Kidney epithelial cell (primary cell): ENCODE data around the gene TMEM89. TPM values are rescaled to one million over a fixed set of nuclear protein-coding genes. Genes with fewer than 3 reads are reported as not detected.

Source experiments
- DNase-seq: peaks from one replicate; pipeline ENCODE4 v3.0.0-alpha.2; 2010; ENCODE audit warnings: low read depth
- H3K27me3 ChIP-seq: 2 replicates; pipeline ENCODE4 v1.6.0; 2011; ENCODE audit warnings: low read length; ENCODE audit not compliant: control insufficient read depth, insufficient read depth
- H3K36me3 ChIP-seq: 2 replicates; pipeline ENCODE4 v1.5.1; 2011; ENCODE audit warnings: low read length; ENCODE audit not compliant: control insufficient read depth, insufficient read depth
- H3K4me3 ChIP-seq: 2 replicates; pipeline ENCODE4 v1.5.1; 2011; ENCODE audit warnings: low read depth, mild to moderate bottlenecking, control low read depth, low read length
- total RNA-seq: library from RNA; depleted of rRNA; stranded (reverse); fragments of >200 nt; gene quantifications from 2 replicates; pipeline ENCODE4 v1.2.3, GENCODE V29; 2015
- TF ChIP-seq, protein P1 (sequence below): IDR thresholded peaks from 2 replicates; pipeline ENCODE4 v1.5.1; 2011; ENCODE audit warnings: mild to moderate bottlenecking, moderate library complexity, low read length, control low read depth, inconsistent platforms; ENCODE audit not compliant: insufficient read depth, poor library complexity, severe bottlenecking

Gene TMEM89
- total RNA-seq, 1 donor from 2014 or later: not detected

DNA sequence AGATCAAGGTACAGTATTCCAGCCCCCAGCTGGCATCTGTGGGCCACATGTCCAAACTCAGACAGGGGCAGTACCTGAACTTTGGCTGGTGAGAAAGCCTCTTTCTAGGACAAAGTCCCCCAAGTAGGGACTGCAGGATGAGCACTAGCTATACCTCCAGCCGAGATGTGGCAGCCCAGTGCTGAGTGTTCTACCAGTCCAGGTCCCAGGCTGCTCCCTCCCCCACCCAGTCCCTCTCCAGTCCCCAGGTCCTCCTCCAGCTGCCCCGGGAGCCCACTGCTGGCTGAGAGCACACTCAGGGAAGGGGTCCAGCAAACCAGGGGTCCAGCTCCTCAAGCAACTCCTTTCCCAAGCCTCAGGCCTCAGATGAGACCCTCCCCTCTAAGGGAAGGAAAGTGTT is 12.2 kb upstream of the TMEM89 start:
- TF ChIP-seq, protein P1, sequence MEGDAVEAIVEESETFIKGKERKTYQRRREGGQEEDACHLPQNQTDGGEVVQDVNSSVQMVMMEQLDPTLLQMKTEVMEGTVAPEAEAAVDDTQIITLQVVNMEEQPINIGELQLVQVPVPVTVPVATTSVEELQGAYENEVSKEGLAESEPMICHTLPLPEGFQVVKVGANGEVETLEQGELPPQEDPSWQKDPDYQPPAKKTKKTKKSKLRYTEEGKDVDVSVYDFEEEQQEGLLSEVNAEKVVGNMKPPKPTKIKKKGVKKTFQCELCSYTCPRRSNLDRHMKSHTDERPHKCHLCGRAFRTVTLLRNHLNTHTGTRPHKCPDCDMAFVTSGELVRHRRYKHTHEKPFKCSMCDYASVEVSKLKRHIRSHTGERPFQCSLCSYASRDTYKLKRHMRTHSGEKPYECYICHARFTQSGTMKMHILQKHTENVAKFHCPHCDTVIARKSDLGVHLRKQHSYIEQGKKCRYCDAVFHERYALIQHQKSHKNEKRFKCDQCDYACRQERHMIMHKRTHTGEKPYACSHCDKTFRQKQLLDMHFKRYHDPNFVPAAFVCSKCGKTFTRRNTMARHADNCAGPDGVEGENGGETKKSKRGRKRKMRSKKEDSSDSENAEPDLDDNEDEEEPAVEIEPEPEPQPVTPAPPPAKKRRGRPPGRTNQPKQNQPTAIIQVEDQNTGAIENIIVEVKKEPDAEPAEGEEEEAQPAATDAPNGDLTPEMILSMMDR: no peak
- Histone ChIP-seq H3K27me3 (no peaks in the 10 kb centered on the region), H3K4me3 (no peak overlapping the region), H3K36me3 (peaks cover 4% of the 10 kb centered on the region)
- DNase-seq: no peak

- TF ChIP-seq, protein P1: no peak
- no peak for DNase-seq
- Histone ChIP-seq H3K27me3 (no peaks in the 10 kb centered on the region), H3K4me3 (no peak overlapping the region), H3K36me3 (peaks cover 4% of the 10 kb centered on the region)
Observed at GRCh38 chr3:48633256-48633655, 11.7 kb upstream of the TMEM89 start.

DNA sequence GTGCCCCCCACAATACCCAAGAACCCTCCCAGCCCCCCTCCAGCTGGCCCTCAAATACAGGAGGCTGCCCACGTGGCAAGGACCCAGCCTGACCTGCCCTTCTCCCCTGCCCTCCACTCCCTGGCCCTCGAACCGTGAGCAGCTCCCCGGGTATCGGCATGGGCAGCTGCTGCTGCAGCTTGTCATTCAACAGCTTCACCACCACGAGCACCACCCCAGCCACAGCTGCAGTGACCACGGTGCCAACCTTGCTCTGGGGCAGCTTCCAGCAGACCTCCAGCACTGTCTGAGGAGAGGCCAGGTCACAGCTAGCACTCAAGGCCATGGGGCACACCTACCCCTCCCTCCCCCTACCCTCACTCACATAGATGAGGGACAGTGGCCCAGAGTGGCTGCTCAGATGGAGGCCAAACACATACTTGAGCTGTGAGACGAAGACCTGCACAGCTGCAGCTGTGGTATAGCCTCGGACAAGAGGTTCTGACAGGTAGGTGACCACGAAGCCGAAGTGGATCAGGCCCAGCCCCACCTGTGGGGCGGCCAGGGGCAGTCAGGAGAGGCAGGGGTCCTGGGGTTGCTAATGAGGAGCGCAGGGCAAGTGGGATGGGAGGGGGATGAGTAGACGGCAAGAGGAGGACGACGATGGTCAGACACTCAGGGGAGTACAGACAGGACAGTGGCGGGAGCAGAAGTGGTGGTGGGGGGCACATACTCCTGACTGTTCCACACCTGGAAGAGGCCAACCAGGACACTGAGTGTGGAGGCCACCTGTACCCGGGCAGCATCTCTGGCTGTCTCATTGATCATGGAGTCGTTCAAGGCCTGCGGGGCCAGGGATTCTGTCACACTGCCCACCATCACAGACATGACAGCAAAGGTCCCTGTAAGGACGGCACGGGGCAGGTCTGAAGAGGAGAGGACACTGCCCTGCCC is 10.2 kb upstream of the TMEM89 start:
- no peak overlapping the region for H3K4me3 ChIP-seq
- TF ChIP-seq, protein P1: no peak
- peaks cover 6% of the 10 kb centered on the region for H3K36me3 ChIP-seq

DNA sequence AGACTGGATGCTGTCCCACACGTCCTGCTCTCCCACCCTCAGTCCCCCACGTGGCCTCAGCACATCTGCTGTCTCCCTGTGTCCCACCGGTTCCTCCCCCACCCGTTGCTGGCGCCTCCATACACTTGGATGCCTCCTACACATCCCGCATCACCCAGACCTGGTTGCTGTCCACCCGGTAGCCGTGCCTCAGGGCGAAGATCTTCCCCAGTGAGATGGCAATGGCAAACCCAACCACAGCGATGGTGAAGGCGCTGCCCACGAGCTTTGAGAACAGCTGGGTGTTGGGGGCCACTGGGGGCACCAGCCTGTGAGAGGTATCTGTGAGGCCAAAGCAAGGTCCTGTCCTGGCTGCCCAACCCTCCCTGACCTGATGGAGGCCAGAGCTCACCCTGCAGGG is 9.3 kb upstream of the TMEM89 start:
- TF ChIP-seq, protein P1: no peak
- no peak overlapping the region for H3K4me3 ChIP-seq
- peaks cover 8% of the 10 kb centered on the region for H3K36me3 ChIP-seq
- DNase-seq: no peak
- no peaks in the 10 kb centered on the region for H3K27me3 ChIP-seq

More for the DNA sequence above, 10.2 kb upstream of the TMEM89 start:
- H3K27me3 ChIP-seq: no peaks in the 10 kb centered on the region
- no peak for DNase-seq

GRCh38 chr3:48630407-48630806 is 8.8 kb upstream of the TMEM89 start:
- H3K4me3 ChIP-seq: no peak overlapping the region
- DNase-seq: no peak
- TF ChIP-seq, protein P1: no peak
- peaks cover 8% of the 10 kb centered on the region for H3K36me3 ChIP-seq
- H3K27me3 ChIP-seq: no peaks in the 10 kb centered on the region
